Progenitor cell of endocrine pancreas (in vitro differentiated cells): ENCODE measurements around the gene GANC. TPM values are rescaled to one million over a fixed set of nuclear protein-coding genes. Genes with fewer than 3 reads are reported as not detected.

Experiments
- DNase-seq: peaks from one replicate; pipeline ENCODE4 v3.0.0; 2021; ENCODE audit warnings: low spot score; ENCODE audit not compliant: unreplicated experiment
- H3K27ac Mint-ChIP-seq: 2 replicates; pipeline ENCODE4 v1.8.0; 2021; ENCODE audit warnings: mild to moderate bottlenecking, moderate library complexity, mixed read lengths
- H3K27me3 Mint-ChIP-seq: 2 replicates; pipeline ENCODE4 v1.8.0; 2021; ENCODE audit warnings: mixed read lengths
- H3K36me3 Mint-ChIP-seq: 2 replicates; pipeline ENCODE4 v1.8.0; 2022; ENCODE audit warnings: mixed read lengths; ENCODE audit not compliant: insufficient read depth
- H3K4me1 Mint-ChIP-seq: 2 replicates; pipeline ENCODE4 v1.8.0; 2021; ENCODE audit warnings: low read depth, mixed read lengths
- H3K4me3 Mint-ChIP-seq: 2 replicates; pipeline ENCODE4 v1.8.0; 2021; ENCODE audit warnings: low read depth, mild to moderate bottlenecking, moderate library complexity, mixed read lengths
- H3K9me3 Mint-ChIP-seq: 2 replicates; pipeline ENCODE4 v1.8.0; 2021; ENCODE audit warnings: low read depth, mixed read lengths
- total RNA-seq: library from RNA; stranded (reverse); gene quantifications from 2 replicates; pipeline ENCODE4 v1.2.1, GENCODE V29; 2021
- TF ChIP-seq, protein P1 (sequence below): fragments of 200-600 bp; sonication (generic); IDR thresholded peaks from one replicate; pipeline ENCODE4 v1.5.0; 2021; ENCODE audit warnings: antibody characterized with exemption, mild to moderate bottlenecking; ENCODE audit not compliant: unreplicated experiment

Gene GANC
- total RNA-seq, 1 donor from 2014 or later: 20.6 TPM

DNA sequence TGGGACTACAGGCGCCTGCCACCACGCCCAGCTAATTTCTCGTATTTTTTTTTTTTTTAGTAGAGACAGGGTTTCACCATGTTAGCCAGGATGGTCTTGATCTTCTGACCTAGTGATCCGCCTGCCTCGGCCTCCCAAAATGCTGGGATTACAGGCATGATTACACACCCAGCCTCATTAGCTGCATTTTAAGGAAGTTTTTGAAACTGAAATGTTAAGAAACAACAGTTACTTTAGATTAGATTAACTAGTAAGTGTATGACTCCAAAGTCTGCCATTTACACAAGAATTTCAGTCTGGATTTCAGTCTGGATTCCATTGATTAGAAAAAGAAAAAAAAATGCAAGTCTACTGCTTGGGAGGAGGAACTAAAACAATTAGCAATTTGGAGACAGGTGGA, 40.4 kb upstream of the GANC start:
- H3K27ac Mint-ChIP-seq: no peak overlapping the region

DNA sequence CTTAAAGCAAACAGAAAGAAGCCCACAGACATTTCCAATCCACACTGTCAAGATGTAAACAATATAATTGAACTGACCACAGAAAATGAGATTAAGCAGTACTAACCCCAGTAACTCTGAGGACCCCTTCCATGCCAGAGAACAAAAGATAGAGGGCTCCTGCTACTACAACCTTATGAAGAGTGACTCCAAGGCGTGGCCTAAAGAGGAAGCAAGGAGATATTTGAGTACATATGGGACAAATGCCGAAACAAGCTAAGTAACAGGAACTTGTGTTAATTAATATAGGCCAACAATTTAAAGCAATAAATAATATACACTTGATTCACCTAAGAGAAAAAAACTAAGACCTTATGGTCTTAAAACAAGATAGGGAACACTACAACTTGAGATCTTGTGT, 39.9 kb upstream of the GANC start:
- DNase-seq: no peak
- H3K9me3 Mint-ChIP-seq: no peaks in the 10 kb centered on the region

More for the DNA sequence above, 40.4 kb upstream of the GANC start:
- H3K4me1 Mint-ChIP-seq: no peaks in the 10 kb centered on the region
- no peak overlapping the region for H3K4me3 Mint-ChIP-seq
- H3K27me3 Mint-ChIP-seq: no peaks in the 10 kb centered on the region
- no peaks in the 10 kb centered on the region for H3K9me3 Mint-ChIP-seq
- H3K36me3 Mint-ChIP-seq: peaks cover 18% of the 10 kb centered on the region
- no peak for DNase-seq
- TF ChIP-seq, protein P1, sequence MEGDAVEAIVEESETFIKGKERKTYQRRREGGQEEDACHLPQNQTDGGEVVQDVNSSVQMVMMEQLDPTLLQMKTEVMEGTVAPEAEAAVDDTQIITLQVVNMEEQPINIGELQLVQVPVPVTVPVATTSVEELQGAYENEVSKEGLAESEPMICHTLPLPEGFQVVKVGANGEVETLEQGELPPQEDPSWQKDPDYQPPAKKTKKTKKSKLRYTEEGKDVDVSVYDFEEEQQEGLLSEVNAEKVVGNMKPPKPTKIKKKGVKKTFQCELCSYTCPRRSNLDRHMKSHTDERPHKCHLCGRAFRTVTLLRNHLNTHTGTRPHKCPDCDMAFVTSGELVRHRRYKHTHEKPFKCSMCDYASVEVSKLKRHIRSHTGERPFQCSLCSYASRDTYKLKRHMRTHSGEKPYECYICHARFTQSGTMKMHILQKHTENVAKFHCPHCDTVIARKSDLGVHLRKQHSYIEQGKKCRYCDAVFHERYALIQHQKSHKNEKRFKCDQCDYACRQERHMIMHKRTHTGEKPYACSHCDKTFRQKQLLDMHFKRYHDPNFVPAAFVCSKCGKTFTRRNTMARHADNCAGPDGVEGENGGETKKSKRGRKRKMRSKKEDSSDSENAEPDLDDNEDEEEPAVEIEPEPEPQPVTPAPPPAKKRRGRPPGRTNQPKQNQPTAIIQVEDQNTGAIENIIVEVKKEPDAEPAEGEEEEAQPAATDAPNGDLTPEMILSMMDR: no peak

DNA sequence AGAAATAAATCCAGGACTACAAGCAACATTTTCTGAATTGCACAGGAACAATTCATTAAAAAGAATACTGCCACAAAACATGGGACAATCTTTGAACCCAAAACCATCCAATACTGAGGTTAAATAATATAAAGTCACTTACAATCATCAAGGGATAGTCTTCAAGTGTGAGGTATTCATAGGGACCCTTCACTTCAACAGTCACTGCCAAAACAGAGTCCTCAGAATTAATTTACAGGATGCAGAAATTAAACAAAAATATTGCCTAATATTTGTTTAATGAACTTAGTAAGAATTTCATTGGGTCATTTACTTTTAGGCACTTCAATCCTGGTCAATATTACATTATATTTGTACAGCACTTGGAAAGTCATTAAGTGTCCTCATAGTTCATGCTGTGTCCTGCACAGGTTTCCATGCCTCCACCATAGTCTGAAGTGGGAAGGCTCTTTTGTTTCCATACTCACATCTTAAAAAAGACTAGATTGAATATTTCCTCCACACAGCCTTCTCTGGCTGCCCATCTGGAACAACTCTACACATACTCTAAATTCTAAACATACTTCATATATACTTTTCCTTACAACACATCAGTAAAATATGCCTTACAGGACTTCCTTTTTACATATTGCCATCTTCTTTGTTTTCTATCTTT, 33.3 kb upstream of the GANC start:
- Mint-ChIP-seq H3K36me3 (peaks cover 30% of the 10 kb centered on the region), H3K27ac (no peak overlapping the region), H3K4me3 (no peak overlapping the region), H3K9me3 (no peaks in the 10 kb centered on the region), H3K27me3 (no peaks in the 10 kb centered on the region), H3K4me1 (no peaks in the 10 kb centered on the region)
- TF ChIP-seq, protein P1: no peak
- no peak for DNase-seq

More for the DNA sequence above, 39.9 kb upstream of the GANC start:
- H3K4me3 Mint-ChIP-seq: no peak overlapping the region
- TF ChIP-seq, protein P1: no peak
- no peaks in the 10 kb centered on the region for H3K27me3 Mint-ChIP-seq
- H3K36me3 Mint-ChIP-seq: peaks cover 20% of the 10 kb centered on the region
- H3K27ac Mint-ChIP-seq: no peak overlapping the region
- H3K4me1 Mint-ChIP-seq: no peaks in the 10 kb centered on the region

DNA sequence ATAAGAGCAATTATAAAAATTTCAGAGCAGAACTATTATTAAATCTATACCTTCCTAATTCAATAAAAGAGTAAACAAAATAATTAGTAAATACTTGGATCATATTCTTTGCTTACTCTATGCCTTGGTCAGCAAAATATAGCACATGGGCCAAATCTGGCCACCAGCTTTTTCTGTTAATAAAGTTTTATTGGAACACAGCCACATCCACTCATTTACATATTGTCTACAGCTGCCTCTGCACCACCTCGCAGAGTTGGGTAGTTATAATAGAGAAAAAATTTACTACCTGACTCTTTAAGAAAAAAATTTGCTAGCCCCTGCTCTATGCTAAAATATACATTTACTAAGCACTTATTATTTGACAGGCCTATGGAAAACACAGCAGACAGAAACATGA, 32.2 kb upstream of the GANC start:
- no peaks in the 10 kb centered on the region for H3K9me3 Mint-ChIP-seq
- H3K27ac Mint-ChIP-seq: no peak overlapping the region
- H3K36me3 Mint-ChIP-seq: peaks cover 27% of the 10 kb centered on the region
- H3K4me3 Mint-ChIP-seq: no peak overlapping the region
- no peaks in the 10 kb centered on the region for H3K4me1 Mint-ChIP-seq
- TF ChIP-seq, protein P1: no peak
- DNase-seq: no peak
- no peaks in the 10 kb centered on the region for H3K27me3 Mint-ChIP-seq

DNA sequence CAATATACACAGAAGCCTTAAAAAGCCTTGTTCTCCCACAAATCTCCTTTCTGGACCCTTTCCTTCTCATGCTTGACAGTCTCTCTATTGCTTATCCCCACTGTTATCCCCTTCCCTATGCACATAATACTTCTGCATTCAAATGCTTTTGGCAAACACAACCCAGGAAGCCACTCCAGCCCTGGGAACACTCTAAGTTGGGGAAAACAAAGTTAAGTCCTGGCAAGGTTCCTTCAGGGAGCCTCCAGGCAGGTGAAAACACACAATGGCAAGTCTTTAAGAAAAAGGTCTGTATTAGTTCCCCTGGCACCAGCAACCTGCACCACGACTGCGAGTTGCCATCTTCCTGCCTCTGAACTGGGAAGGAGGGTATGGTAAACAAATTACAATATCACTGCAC, 19.7 kb upstream of the GANC start:
- Mint-ChIP-seq H3K9me3 (peaks cover 52% of the 10 kb centered on the region), H3K27me3 (no peaks in the 10 kb centered on the region), H3K4me1 (no peaks in the 10 kb centered on the region), H3K36me3 (peaks cover 72% of the 10 kb centered on the region), H3K4me3 (no peak overlapping the region), H3K27ac (no peak overlapping the region)
- TF ChIP-seq, protein P1: no peak
- DNase-seq: no peak
